HG03575 (cell line): ENCODE measurements around the gene GIGYF1.

Experiments
- ATAC-seq: cut with Tn5 transposase; IDR thresholded peaks from one replicate; pipeline ENCODE4 v1.9.1; 2021; ENCODE audit not compliant: unreplicated experiment, insufficient number of reproducible peaks, low FRiP score; ENCODE audit errors: extremely low read depth

The GIGYF1 gene

DNA sequence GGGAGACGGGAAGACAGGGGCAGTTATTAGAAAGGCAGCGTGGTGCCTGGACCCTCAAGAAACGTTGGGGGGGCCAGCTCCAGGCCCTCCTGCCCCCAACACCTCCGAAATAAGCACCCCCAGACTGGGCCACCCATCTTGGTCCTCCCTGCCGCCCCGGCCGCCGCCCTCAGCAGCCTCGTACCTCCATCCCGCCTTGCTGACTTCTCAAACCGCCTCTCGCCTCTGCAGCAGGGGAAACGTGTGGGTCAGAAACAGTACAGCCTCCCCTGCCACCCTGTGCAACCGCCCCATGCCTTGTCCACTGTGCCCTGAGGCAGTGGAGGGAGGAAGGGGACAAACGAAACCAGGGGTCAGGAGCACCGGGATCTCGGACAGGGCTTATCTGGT, 7.2 kb downstream of the GIGYF1 start:
- no peak for ATAC-seq

DNA sequence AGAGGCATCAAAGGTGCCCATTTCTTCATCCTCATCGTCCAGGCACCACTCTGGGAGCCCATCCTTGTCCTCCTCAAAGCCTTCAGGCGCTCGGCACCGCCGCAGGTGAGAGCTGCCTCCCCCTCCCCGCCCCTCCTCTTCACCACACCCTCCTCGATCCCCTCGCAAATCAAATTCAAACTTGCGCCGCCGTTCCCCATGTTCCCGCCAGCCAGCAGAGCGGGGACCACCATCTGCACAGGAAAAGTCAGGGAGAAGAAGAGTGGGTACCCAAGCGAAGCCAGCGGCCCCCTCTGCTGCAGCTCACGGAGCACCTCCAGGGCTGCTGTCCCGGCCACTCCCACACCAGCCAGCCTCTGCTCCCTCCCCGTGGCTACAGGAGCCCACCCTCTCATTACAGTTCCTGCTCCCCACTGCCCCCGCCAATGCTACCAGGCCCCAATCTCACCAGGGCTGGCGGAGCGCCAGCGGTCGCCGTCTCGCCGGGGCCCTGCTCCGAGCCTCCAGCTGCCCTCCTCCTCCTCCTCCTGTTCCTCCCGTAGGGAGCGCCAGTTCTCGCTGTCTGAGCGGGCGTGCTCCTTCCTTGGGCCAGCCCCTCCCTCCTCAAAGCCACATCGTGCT, 7.7 kb downstream of the GIGYF1 start:
- ATAC-seq = no peak

DNA sequence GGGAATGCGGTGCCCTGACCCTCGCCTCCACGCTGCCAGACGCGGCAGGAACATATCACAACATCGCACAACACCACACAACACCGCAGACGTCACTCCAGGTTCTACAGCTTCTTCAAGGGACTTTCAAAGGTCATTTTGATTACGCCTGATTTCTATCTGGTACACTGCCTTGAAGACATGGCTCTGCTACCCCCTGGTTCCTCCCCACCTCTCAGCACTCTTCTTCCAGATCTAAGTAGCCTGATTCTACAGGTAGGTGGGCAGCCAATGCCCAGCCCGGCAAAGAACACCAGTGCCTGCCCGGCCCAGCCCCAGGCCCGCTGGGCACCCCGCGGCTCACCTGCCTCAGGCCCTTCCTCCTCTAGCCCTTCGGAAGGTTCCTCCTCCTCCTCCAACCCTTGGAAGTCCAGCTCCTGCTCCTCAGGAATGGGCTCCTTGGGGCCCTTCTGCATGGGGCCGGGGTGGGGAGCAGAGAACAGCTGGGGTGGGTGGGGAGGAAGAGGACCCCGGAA, 8.4 kb downstream of the GIGYF1 start:
- no peak for ATAC-seq

DNA sequence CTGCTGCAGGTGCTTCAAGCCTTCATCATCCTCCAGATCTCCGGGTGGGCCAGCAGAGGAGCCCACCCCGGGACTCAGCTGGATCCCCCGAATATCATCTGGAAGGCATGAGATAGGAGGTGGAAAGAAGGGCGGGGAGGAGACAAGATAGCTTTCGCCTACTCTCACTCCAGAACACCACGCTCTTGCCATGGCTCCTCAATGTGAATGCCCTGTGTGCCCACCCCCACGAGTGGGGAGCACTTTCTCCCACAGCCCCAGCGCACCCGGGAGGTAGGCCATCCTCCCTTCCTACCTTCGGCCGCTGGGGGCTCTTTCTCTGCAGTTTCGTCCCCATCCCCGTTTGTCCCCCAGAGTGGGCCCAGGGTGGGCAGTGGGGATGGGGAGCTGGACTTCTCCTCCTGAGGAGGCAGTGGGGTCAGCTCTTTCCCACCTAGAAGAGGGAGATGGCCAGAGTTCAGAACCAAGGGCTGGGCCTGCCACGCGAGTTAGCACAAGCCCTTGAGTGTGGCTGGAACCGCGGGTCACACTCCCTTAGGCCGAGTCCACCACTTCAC, 8.9 kb downstream of the GIGYF1 start:
- ATAC-seq = no peak

DNA sequence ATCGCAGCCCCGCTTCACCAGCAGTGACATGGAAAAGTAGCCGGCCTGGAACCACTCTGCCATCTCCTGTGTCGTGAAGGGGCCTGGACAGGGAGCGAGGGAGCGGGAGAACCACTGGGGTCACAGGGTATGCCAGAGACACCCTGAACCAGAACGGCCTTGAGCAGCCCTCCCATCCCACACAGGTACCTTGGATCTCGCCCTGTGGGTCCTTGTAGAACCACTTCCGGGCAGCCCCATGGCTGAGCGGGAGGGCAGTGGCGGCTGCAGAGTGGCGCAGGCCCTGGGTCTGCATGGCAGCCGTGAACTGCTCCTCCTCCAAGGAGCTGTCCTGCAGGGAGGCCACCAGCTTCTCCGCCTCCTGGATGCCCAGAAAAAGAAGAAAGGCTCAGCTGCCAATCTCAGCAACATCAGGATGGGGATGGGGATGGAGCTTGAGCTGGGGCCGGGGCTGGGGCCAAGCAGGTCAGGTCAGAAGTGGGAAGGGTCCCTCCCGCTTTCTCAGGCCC, 9.5 kb downstream of the GIGYF1 start:
- no peak for ATAC-seq

DNA sequence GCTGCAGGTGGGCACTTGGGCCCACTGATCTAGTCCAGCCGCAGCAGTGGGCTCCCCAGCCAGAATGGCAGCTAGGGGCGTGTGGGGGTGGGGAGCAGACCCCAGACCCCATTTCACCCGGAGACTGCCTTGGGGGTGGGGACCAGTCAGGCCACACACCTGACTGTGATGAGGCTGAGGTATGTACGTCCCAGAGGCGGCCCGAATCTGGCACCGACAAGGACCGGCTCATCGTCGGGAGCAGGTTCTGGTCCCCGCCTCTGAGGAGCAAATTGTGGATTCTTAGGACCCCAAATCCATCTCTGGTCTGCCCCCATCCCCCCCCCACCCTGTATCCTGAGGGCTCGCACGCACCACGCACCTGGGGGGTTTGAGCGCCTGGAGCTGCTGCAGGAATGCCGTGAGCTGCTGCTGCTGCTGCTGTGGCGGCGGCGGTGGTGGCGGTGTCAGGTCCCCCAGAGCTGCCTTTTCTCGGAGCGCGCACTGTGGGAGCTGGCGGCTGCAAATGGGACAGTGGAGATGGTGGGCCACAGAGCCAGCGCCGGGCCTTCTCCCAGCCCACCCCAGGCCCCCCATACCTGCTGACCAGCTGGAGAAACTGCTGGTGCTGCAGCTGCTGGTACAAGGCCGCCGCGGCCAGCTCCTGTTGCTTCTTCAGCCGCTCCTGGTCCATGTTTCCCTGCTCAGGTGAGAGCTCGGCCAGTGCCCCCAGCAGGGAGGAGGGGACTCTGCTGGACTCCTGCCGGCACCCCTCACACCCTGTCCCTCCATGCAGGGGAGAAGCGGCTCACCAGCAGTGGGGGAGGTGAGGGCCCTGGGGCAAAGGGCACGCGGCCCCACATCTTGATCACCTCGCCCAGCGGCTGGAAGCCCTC, 10.2 kb downstream of the GIGYF1 start:
- ATAC-seq = no peak

DNA sequence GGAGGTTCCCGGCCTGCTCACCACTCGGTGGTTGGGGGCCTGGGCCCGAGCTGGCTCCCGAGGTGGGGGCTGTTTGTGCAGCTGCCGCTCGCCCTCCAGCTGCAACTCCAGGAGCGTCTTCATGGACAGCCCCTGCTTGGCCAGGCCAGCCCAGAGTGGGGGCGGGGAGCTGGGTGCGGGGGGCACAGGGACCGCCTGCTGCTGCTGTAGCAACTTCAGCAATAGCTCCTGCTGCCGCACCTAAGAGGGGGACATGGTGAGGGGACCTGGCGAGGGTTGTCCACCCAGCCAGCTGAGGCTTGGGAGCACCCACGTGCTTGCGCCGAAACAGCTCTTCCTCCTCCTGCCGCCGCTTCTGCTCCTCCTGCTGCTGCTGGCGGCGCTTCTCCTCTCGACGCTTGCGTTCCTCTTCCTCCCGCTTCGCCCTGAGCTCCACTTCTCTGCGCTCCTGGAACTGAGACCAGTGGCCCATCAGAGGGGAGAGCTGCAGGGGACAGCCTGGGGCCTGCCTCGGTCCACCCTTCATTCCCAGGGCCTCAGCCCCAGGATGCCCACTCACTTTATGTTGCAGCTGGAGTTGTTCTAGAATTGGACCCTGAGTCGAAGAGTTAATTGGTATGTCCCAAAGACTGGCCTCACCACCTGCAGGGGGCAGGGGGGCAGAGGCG, 10.9 kb downstream of the GIGYF1 start:
- no peak for ATAC-seq

DNA sequence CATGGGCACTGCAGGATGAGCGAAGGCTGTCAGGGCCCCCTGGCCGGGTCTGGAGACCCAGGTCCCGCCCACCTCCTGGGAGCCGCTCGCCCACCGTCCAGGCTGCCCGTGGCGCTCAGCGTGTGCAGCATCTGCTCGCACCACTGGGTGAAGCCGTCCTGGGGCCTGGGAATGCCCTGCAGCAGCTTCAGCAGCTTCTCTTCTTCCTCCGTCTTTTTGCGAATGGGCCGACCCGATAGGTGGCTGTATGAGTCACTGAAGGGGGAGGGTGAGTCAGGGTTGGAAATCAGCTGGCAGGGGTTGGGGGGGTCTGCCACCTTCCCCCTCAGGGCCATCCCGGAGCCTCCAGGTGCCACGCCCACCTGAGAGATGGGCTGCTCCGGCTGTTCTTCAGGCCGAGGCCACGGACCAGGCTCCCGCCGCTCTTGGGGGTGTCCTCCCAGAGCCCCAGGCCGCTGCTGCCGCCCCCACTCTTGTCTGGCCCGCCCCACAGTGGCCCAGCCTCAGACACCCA, 11.8 kb downstream of the GIGYF1 start:
- ATAC-seq = no peak

DNA sequence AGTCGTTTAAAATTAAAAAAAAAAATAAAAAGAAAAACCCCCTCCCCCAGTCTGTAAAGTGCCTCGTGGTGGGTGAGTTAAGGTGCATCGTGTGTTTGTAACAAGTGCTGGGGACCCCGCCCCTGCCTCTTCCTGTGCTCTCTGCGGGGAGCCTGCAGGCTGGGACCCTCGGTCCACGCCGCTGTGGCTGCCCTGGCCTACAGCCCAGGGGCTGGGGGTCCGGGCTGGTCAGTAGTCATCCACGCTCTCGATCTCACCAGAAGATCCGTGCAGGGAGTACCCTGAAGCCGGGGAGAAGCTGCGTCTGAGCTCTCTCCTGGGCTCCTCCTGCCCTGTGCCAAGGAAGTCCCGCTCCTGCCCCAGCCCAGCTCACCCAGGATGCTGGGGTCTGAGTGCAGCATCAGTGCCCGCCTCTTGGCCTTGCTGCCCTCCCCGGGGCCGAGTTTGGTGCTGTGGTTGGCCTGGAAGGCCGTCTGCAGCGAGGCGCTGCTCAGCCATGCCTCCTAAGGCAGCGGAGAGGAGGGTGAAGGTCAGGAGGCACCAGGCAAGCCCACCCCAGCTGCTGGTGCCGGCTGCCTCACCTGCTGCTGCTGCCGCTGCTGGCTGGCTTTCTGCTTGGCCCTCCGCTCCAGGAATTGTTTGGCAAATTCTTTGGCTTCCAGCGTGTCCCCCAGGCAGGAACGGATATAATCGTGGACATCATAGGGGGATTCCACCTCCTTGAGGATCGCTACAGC, 12.4 kb downstream of the GIGYF1 start:
- no peak for ATAC-seq

DNA sequence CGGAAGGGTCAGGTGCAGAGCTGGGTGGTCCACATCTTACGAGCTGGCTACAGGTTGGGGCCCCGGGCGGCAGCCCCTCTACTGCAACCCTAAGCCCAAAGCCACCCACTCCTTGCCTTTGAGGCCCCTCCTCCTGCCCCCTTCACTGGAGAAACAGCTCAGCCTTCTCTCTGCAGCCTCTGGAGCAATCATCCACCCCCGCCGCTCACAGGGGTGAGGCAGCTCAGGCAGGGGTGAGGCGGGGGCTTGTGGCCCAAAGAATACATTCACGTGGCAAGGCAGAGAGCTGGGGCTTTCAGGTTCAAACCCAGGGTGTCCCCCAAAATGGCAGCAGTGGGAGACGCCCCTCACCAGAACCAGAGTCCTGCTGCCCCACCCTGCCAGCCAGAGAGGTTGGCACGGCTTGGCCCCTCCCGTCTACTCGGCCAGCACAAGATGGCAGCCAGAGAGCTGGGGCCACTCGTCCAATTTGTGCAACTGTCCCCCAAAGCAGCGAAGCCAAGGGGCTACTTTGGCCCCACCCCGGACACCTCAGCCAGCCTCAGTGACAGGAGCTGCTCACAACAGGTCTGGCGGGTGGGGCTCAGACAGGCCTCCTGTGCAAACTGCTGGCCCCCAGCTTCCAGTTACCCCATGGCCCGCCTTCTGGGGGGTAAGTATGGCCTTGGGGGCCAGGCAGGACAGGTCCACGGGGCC, 13.3 kb downstream of the GIGYF1 start:
- ATAC-seq = no peak

DNA sequence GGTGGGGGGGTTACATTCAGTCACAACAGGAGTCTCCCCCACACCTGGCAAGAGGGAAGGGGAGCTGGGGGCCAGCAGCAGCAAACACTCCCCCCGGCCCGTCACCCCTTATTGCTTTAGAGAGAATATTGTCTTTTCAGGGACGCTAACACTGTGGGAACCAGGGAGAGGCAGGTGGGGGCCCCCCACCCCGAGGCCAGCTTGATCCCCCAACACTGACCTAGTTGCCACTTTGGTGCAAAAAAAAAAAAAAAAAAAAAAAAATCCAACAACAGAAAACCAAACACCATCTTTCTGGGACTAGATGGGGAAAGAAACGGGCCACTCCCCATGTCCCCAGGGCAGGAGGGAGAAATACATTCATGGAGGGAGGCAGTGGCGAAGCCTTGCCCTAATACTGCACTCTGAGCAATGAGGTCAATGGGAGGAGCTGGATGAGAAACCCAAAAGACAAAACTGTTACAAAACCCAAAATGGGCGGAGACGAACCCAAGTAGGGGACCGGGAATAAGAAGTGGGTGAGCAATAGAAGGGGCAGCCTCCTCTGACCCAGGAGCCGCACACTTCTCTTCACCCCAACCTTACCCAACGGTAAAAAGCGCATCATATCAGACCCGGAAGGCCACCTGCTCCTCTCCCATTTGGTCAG, 14.0 kb downstream of the GIGYF1 start:
- no peak for ATAC-seq

DNA sequence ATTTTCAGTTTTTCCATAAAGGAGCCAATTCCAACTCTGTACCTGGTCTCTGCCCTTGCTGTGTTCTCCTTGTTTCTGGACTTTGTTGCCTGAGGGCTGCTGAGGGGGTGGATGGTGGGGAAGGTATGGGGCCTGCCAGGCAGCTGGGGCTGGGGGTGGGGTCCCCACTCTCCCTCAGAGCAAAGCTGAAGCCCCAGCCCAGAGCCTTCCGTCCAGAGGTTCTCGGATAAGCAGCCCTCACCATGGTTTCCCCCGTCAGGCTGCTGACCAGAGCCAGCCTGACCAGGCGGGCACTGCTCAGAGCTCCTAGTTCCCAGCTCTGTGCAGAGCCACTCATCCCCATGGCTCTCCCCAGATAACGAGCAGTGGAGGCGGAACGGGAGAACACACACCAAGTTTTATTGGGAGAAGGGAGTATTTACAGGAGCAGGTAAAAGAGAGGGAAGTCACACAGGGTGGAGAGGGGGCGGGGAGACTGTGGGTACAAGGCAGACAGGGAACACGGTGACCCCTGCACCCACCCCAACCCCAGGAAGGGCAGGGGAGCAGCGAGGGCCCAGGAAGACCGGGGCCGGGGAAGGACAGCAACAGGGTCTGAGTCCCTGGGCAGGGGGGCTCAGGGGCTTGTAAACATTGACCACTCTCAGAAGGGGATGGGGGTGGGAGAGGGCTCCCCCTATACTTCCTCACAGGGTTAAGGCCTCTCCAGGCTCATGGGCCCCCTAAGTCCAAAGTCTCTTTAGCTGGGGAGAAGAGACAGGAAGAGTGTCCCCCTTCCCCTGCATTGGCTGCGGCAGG, 14.7 kb downstream of the GIGYF1 start:
- no peak for ATAC-seq

DNA sequence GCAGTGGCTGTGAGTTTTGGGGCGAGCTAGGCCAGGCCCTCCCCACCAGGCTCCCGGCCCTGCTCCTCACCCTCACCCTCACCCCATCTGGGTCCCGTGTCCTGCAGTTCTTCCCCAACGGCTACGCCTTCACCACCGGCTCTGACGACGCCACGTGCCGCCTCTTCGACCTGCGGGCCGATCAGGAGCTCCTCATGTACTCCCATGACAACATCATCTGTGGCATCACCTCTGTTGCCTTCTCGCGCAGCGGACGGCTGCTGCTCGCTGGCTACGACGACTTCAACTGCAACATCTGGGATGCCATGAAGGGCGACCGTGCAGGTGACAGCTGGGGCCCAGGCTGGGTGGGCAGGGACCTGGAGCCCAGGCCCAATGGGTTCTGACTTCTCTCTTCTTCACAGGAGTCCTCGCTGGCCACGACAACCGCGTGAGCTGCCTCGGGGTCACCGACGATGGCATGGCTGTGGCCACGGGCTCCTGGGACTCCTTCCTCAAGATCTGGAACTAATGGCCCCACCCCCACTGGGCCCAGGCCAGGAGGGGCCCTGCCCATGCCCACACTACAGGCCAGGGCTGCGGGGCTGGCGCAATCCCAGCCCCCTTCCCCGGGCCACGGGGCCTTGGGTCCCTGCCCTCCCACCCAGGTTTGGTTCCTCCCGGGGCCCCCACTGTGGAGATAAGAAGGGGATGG, 15.6 kb downstream of the GIGYF1 start:
- no peak for ATAC-seq

DNA sequence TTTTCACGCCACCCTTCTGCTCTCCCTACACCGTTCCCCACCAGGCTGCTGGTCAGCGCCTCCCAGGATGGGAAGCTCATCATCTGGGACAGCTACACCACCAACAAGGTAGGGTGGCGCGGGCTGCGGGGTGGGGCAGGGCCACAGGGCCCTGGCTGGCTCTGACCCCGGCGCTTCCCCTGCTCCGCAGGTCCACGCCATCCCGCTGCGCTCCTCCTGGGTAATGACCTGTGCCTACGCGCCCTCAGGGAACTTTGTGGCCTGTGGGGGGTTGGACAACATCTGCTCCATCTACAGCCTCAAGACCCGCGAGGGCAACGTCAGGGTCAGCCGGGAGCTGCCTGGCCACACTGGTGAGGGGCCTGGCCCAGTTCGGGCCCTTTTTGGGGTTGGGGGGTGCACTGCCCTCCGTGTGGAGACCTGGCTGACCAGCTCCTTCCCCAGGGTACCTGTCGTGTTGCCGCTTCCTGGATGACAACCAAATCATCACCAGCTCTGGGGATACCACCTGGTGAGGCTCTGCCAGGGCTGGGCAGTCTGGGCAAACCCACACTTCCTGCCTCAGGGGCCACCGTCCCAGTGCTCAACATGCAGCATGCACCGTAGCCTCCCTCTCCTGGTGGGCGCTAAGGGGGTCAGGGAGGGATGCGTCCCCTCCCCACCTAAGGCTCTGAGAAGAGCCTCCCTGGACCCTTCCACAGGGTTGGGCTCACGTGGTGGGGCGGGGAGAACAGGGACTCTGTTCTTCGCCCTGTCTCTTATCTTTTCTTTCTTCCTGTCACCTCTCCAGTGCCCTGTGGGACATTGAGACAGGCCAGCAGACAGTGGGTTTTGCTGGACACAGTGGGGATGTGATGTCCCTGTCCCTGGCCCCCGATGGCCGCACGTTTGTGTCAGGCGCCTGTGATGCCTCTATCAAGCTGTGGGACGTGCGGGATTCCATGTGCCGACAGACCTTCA, 16.5 kb downstream of the GIGYF1 start:
- ATAC-seq = no peak
